UCSD-AML1 (cell line): ENCODE measurements around the gene RAC2.
A peak's percentile ranks its signal among the peaks of the same experiment; 100 is the strongest.

Source experiments
- DNase-seq: peaks from one replicate; lab custom pipeline; 2025; ENCODE audit not compliant: unreplicated experiment; lab: John Stamatoyannopoulos, UW

RAC2 gene

DNA sequence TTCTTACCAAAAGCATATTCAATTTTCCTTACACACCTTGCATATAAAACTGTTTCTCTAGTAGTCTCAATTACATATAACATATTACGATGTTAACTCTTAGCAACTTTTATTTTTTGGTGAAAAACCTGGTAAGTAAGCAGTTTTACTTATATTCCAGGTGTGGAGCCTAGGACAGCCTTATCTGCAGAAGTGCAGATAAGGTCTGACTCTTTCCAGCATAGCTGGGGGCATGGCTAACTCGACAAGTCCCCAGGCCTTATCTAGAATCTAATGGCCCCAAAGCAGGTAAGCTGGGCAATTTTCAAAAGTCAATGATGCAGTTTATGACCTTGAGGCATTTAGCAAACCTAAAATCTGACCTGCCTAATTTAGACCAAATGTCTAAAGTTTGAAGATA lies 51.9 kb downstream of the RAC2 start:
- DNase-seq = no peak

DNA sequence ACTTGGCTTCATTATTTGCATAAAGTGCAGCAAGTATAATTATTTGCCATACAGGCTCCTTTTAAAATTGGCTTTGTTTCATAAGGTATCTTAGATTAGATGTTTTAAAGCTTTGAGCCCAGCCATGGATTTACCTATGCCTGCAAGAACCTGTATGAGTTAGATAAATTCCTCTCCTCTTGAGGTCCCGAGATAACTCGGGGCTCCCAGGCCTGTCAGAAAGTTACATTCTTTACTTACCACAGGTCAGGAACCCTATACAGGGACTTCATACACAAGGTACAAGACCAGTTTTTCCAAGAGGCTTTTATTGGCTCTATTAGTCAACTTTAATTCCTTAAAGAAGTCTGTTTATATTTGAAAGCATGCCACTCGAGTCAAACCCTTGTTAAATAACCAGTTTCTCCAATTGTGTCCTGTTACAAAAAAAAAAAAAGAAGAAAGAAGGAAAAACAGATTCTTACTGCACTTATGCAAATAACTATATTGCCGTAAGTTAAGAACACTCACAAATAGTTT lies 53.7 kb downstream of the RAC2 start:
- no peak for DNase-seq

DNA sequence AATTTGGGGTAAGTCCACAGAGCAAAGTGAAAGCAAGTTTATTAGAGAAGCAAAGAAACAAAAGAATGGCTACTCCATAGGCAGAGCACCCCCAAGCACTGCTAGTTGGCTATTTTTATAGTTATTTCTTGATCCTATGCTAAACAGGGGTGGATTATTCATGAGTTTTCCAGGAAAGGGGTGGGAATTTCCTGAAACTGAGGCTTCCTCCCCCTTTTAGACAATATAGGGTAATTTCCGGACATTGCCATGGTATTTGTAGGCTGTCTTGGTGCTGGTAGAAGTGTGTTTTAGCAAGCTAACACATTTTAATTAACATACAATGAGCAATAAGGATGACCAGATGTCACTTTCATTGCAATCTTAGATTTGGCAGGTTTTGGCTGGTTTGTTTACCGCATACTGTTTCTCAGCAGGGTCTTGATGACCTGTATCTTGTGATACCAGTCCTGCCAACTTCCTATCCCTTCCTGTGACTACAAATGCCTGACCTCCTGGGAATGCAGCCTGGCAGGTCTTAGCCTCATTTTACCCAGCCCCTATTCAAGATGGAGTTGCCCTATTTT lies 55.1 kb downstream of the RAC2 start:
- DNase-seq = no peak

DNA sequence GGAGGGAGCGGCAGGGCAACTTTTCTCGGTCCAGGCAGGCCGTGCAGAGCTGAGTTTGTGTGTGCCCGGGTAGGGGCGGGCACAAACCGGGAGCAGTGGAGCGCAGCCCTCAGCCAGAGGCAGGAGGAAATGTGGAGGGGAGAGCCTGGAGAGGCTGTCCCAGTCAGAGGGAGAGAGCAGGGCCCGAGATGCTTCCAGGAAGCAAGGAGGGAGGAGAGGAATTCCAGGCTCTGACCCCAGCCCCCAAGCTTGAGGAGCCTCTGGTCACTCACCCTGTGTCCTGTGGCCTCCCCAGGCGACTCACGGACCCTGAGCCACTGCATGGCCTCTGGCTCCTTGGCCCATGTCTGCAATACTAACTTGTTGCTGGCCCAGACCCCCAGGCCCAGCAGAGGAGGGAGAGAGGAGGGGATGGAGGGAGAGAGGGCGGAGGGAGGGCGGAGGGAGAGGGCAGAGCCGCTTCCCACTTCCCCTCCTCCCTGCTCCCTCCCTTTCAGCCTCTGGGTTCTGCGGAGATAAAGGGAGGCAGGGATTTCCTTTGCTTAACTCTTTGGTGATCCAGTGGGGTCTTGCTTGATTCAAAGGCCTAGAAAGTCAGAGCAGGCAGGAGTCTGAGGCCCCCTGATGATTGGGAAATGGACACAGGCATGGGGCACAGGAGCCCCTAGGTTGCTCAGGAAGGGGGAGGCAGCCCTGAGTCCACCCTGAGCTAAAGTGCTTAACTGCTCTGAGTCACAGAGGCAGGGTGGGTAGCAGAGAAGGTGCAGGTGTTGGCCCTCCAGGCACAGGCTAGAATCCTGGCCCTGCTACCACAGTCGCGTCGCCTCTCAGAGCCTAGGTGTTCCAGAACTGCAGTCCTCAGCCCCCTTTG lies 55.9 kb downstream of the RAC2 start, which contains the start of gene C1QTNF6:
Gene C1QTNF6, minus strand, starts transcription at position 357 of the 871 bp plus-strand sequence. Its CDS starts 34 bp downstream, at position 323.
- peak; percentile 56 for DNase-seq

DNA sequence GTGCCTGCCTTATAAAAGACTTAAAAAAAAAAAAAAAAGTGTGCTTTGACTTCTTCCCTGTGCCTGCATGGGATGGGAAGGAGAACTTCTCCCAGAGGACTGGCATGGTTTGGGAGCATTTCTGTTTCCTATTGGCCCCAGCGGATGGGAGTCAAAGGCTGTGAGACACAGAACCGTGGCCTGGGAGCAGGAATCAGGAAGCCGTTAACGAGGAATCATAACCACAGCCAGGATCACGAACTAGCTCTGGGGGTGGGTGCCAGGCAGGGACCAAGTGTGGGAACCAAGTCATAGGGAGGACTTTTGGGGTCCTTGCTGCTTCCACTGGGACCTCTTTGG lies 56.5 kb downstream of the RAC2 start:
- DNase-seq = no peak

DNA sequence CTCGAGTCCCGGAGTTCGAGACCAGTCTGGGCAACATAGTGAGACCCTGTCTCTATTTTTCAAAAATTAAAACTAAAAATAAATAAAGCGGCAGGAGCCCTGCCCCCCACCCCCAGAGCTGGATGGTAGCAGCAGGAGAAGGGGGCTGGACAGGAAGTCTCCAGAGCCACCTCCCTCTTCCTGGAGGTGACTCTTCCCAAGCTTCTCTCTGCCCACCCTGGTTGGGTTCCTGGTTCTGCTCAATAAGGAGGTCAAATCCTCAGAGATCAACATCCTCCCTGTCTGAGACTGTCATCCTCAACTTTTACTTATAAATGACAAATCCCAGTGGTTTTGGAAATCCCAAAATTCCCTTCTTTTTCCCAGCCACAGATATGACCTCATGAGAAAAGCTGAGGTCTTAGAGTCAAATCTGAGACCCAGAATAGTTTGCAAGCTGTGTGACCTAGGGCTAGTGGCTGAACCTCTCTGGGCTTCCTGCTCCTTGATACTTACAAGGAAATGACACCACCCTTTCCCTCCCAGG lies 57.0 kb downstream of the RAC2 start:
- DNase-seq = no peak

DNA sequence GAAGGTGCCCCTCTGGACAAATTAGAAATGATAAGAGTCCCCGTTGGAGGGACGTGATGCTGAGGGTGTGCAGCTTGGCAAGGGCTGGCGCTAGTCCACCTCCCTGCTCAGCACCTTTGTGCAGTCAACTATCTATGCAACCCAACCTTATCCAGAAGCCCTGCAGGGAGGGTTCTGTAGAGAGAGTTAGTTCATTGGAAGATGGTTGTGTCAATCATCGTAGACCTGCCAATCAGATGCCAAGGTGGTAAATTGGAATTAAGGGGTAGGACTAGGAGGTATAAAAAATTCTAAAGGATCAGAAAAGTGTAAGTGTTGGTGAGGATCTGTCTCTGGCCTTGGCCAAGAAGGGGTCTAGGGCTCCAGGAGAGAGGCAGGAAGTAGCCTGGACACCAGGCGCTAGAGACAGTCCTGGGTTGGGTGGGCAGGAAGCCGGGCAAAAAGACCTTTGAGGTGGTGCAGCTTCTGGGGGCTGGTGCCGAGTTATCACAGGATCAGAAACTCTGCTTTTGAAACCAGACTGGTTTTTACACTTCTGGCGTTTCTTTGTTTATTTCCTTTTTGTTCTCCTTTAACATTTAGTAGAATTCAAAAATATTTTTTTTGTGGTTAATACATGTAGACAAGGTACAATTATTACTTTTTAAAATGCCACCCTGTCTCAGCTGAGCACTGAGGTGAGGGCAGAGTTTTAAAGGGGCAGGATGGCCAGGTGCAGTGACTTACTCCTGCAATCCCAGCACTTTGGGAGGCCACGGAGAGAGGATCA lies 57.7 kb downstream of the RAC2 start:
- DNase-seq = peak; percentile 48

DNA sequence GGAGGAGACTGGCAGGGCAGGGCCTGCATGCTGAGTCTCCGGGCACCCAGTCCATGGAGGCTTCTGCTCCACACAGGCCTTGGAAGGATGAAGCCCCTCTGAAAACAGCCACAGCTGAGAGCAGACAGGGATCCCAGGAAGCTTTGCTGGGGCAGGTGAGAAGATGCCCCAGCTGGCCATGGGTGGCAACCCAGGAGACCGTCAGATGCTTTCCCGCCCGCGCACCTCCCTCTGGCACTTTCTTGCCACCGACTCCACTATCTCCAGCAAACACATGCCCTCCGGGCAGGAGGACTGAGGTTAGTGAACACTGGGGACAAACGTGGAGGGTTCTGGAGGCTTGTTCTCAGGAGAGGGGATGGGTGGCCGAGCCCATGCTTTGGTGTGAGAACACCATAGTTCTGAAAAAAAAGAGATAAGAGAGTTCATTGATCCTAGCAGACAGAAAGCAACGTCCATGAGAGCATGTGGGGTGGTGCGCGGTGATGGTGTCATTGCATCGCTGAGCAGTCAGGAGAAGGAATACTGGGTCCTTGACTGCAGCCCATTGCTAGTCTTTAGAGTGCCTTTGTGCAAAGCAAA lies 58.3 kb downstream of the RAC2 start:
- DNase-seq = no peak

DNA sequence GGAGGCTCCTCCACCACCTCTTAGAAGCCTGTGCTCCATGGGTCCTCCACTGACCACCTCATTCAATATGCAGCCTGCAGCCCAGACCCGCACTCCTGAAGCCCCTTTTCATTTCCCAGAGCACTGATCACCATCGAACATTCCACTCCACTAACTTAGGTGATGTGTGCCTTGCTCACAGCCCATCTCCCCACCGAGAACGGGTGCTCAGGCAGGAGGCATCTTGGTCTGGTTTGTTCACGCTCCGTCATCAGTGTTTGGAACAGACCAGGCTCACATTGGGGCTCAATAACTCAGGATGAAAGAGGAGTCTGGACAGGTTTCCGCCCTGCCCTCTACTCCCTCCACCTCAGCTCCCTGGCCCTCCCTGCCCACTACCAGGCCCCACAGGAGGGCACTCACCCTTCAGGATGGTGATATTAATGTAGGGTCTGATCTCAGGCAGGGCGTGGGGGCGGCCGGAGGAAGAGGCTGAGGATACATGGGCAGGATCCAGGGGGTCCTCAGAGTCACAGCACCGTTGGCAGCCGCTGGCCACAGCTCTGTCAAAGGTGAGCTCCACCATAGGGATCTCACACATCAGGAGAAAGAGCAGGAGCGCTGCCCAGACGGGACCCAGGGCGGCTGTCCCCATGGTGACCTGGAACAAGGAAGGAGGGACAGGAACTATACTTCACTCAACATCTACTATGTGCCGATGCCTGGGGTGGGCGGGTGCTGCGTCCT lies 59.1 kb downstream of the RAC2 start:
- DNase-seq = no peak

DNA sequence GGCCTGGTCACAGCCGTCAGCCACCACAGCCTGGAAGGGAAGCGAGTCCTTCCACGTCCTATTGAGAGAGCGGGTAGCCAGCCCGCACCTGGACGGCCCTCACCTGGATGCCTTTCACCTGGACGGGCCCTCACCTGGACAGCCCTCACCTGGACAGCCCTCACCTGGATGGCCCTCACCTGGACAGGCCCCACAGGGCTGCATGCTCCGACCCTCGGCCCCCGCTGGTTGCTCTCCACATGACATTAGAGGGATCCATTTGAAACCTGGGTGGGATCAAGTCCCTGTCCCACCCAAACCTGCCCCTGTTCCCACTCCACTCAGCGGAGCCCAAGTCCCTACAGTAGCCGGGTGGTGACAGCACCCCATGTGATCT lies 59.7 kb downstream of the RAC2 start:
- no peak for DNase-seq

DNA sequence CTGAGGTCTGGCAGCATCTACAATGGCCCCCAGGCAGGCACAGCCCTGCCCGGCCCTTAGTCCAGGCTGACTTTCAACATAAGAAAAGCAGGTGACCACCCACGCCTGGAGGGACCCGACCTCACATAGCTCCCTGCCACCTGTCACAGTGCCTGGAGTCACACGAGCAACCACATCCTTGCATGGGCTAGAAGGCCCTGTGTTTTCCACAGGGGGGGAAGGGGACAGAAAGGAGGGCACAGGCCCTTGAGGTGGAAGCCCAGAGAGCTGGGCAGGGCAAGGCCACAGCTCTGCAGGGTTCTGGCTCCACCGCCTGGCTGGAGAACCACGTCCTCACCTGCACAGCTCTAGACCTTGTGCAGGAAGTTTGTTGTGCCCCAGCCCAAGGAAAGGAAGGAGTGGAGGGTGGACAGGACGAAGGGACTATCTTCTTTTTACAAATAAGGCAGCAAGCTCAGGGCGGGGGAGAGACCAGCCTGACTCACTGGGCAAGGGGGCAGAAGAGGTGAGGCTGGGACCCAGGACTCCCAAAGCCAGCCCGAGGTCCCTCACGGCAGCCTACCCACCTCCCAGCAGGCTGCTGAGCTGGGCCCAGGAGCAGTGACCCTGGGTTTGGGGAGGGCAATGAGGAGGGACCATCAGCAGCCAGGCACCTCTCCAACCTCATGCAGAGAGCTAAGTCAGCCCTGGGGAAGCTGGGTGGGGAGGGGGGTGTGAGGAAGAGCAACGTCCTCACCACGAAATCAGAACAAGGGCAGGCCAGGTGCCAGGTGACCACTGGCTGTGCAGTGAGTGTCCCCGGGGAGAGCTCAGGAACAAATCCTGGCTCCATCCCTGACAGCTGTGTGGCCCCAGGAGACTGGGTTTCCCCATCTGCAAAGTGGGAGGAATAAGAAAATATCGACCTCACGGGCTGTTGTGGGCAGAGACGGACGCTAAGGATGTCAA lies 60.4 kb downstream of the RAC2 start:
- peak; percentile 29 for DNase-seq

DNA sequence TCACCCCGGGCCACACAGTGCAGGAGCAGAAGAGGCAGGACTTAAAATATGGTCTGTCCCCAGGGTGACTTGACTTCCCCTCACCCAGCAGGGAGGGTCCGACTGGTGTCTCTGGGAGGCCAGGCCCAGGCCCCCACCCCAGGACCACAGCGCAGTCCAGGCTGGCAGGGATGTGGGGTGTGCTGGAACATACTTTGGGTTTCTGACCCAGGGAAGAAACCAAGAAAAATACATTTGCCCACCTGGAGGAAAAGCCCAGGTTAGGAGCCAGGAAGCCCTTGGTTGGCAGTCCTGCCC lies 61.2 kb downstream of the RAC2 start:
- no peak for DNase-seq

DNA sequence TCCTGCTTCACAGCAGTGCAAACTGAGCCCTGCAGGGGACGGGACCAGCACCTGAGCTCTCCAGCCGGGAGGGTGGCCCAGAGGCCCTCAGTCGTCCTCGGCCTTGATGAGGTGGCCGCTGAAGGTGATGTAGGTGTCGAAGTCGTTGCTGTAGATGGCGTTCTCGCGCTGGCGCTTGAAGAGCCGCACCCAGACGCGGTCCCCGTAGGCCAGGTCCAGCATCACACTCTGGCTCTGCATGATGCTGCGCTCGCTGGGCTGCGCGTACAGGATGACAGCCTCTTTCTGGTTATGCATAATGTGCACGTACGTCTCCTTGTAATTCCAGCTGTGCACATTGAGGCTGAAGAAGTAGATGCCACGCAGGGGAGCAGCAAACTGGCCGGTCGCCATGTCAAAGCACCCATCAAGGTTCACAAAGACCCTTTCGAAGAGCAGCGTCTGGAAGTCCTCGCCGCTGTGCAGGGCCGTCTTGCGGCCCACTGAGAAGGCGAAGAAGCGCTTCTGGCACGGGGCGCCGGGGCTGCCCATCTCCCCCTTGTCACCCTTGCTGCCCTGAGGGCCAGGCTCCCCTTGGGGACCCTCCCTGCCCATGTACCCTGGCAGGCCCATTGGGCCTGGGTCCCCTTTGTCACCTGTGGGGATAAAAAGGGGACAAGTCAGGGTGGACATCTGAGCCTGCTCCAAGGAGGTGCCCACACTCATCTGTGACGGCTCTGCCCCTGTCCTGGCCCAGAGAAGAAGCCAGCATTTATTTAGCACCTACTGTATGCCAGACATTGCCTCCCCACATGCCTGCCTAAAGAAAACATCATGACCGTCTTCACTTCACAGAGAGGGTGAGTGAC lies 61.7 kb downstream of the RAC2 start:
- DNase-seq = no peak

DNA sequence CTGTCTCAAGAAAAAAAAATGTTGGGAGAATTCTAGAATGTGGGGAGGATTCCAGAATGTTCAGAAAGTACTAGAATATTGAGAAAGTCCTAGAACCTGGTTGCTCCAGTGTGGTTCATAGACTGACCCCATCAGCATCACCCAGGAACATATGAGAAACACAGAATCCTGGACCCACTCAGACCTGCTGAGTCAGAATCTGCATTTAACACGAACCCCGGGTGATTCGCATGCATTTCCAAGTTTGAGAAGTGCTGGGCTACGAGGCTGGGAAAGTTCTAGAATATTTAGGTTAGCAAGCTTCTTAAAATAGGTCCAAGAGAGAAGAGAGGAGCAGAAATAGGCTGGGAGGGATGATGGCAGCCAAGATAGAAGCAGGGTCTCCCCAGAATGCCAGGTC lies 62.4 kb downstream of the RAC2 start:
- no peak for DNase-seq

DNA sequence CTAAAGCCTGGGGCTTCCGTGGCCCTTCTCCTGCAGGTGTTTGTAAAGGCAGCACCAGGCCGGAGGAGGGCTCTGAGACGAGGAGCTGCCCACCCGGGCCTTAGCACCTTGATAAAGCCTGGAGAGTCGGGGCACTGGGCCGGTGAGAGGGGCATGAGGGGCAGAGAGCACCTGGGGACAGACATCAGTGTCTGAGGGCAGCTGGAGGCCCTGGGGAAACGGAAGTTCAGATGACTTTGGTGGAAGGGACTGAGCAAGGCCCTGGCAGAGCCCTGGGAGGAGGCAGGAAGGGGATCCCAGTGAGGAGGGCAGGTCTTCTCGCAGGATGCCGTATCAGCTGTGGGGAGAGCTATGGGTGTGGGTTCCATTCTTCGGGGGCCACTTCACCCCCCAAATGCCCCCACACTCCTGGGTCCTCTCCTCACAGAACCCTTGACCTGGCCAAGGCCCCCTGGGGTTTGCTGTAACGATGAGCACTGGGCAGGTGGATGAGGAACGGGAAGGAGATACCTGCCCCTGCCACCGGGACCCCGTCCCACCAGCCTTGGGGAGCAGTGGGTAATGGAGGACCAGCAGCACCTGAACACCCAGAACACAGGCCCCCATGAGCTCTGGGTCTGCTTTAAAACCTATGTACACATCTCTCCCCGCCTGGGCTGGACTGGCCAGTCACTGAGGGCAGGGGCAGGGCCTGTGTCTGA lies 63.4 kb downstream of the RAC2 start:
- DNase-seq = no peak

DNA sequence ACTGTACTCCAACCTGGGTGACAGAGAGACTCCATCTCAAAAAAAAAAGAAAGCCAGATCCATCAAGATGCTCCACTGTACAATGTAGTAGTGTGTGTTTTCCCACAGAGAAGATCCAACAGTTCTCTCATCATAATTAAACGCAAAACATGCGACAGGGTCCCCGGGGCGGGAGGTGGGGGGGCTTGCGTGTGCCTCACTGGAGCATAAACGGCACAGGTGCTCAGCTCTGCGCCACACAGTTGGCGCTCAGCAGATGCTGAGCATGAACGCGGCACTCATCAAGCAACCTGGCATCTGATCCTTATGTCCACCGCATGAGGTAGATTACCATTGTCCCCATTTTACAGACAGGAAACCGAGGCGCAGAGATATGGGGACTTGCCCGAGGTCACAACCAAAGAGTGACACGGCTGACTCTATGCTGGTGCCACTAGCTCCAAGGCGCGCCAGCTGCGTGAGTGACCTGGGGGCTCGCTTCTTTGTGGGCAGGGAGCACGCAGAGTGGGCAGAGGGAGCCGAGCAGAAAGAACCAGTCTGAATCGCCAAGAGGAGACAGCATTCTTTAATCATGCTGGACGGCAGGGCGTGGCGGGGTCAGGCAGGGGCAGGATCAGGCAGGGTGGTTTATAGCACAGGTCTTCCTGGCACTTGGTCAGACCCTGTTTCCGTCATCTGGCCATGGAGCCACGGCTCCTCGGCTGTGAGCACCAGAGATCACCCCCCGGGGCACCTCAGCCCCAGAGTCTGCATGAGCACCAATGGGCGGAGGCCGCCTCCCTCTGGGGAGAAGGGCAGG lies 64.2 kb downstream of the RAC2 start:
- no peak for DNase-seq

DNA sequence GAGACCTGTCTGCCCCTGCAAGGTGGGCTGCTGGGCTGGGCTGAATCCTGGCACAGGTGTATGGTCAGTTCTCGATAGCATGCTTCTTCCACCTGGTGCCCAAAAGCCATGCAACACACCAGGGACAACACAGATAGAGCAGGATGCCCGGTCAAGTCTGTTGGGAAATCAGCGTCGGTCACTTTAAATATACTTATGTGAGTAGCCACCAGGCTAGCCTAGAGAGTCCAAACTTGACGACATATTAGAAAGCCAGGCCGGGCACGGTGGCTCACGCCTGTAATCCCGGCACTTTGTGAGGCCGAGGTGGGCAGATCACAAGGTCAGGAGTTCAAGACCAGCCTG lies 65.0 kb downstream of the RAC2 start:
- DNase-seq = no peak
